Rectal smooth muscle tissue (tissue), 1 donor: ENCODE results near the gene AQP2.

Experiments
- H3K27ac ChIP-seq: one replicate; pipeline ENCODE4 v1.7.0; 2013; ENCODE audit warnings: low read depth, low read length, inconsistent platforms
- H3K27me3 ChIP-seq: one replicate; pipeline ENCODE4 v1.7.0; 2013; ENCODE audit warnings: low read length; ENCODE audit not compliant: control insufficient read depth, insufficient read depth
- H3K36me3 ChIP-seq: one replicate; pipeline ENCODE4 v1.7.0; 2013; ENCODE audit warnings: low read length; ENCODE audit not compliant: control insufficient read depth, insufficient read depth
- H3K4me1 ChIP-seq: one replicate; pipeline ENCODE4 v1.7.0; 2013; ENCODE audit warnings: low read length; ENCODE audit not compliant: control insufficient read depth, insufficient read depth
- H3K4me3 ChIP-seq: one replicate; pipeline ENCODE4 v1.7.0; 2013; ENCODE audit warnings: low read length
- H3K9ac ChIP-seq: one replicate; pipeline ENCODE4 v1.7.0; 2013; ENCODE audit warnings: low read length

The AQP2 gene

DNA sequence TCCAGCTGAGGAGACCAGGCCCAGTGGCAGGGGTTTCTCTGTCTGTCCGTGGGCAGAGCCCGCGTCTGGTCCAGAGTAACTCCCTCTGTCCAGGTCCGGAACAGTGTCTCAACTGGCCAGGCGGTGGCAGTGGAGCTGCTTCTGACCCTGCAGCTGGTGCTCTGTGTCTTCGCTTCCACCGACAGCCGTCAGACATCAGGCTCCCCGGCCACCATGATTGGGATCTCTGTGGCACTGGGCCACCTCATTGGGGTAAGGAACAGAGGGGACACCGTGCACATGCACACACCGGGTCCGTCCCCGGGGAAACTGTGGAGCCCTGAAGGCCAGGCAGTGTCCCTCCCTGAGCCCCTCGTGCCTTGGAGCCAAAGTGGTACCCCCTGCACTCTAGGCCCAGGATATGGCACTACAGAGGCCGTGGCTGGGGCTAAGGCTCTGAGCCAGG is 23.7 kb downstream of the AQP2 start:
- no peak overlapping the region for H3K9ac ChIP-seq
- H3K36me3 ChIP-seq, result no peaks in the 10 kb centered on the region
- peaks cover 3% of the 10 kb centered on the region for H3K27me3 ChIP-seq
- H3K27ac ChIP-seq, result peak overlapping the region; percentile 35
- peaks cover 10% of the 10 kb centered on the region for H3K4me1 ChIP-seq
- no peak overlapping the region for H3K4me3 ChIP-seq

DNA sequence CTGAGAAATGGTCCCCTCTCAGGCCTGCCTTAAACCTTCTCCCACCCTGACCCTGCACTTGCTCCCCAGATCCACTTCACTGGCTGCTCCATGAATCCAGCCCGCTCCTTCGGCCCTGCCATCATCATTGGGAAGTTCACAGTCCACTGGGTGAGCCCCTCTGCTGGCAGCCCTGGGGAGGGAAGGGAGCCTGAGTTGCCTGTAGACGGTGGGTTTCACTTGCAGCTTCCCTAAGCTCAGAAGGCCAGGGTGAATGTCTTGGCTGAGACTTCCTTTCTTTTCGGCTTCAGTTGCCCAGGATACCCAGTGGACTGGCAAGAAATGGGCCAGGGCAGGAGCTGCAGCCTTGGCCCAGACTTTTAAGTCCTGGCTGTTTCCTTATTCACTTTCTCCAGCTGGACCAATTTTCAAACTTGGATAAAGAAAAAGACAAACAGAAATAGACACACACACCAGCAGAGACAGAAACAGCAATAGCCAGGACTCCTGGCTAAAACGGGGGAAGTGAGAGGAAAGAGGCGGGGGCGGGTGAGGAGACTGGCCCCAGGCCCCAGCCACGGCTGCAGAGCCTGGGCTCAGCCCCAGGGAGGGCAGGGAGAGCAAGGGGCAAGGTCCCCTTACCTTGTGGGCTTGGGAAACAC is 24.3 kb downstream of the AQP2 start:
- no peaks in the 10 kb centered on the region for H3K36me3 ChIP-seq
- H3K27me3 ChIP-seq, result peaks cover 3% of the 10 kb centered on the region
- H3K4me3 ChIP-seq, result no peak overlapping the region
- H3K9ac ChIP-seq, result no peak overlapping the region
- H3K4me1 ChIP-seq, result peaks cover 10% of the 10 kb centered on the region
- peak overlapping the region; percentile 35 for H3K27ac ChIP-seq

- no peak overlapping the region for H3K4me3 ChIP-seq
- H3K27me3 ChIP-seq, result peaks cover 3% of the 10 kb centered on the region
- H3K9ac ChIP-seq, result no peak overlapping the region
- H3K4me1 ChIP-seq, result peaks cover 10% of the 10 kb centered on the region
- H3K27ac ChIP-seq, result peak overlapping the region; percentile 35
- H3K36me3 ChIP-seq, result no peaks in the 10 kb centered on the region
These were observed 24.8 kb downstream of the AQP2 start for GRCh38 chr12:49975318-49975761.

DNA sequence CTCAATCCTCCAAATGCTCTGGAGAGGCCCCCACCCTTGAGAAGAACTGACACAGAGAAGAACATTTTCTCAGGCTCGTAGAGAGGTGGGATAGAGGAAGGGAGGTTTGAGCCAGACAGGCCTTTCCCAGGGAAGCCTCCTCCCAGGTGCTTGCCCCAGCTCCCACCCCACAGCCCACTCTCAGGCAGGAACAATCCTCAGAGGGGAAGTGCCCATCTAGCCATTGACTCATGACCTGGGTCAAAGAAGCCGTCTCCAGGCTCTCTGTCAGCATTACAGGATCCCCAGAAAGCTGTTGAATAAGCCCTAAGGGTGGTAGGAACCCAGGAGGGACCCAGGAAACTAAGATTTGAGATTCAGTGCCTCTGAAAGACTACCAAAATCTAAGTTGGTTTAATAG is 26.0 kb downstream of the AQP2 start:
- H3K4me3 ChIP-seq, result no peak overlapping the region
- H3K9ac ChIP-seq, result no peak overlapping the region
- no peaks in the 10 kb centered on the region for H3K36me3 ChIP-seq
- no peak overlapping the region for H3K27ac ChIP-seq
- peaks cover 10% of the 10 kb centered on the region for H3K4me1 ChIP-seq
- H3K27me3 ChIP-seq, result no peaks in the 10 kb centered on the region

DNA sequence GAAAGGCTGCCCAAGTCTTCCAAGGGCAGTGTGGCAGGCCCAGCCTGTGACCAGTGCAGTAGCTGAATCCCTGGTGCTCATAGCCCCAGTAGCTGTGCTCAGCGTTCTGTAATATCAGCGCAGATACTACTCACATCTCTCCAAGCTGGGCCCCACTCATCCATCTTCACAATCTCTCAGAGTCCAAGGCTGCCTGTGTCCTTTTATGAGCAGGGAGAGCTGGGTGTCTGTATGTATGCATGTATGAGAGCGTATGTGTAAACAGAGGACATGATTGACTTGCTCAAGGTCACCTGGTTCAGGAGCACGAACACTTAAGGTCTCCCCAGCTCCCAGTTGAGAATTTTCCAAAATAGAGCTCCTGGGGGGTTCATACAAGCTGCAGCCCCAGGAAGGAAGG is 27.6 kb downstream of the AQP2 start:
- Histone ChIP-seq H3K27ac (no peak overlapping the region), H3K36me3 (no peaks in the 10 kb centered on the region), H3K4me1 (peaks cover 10% of the 10 kb centered on the region), H3K9ac (no peak overlapping the region), H3K4me3 (no peak overlapping the region), H3K27me3 (no peaks in the 10 kb centered on the region)

- Histone ChIP-seq H3K27ac (no peak overlapping the region), H3K27me3 (no peaks in the 10 kb centered on the region), H3K4me3 (no peak overlapping the region), H3K36me3 (no peaks in the 10 kb centered on the region), H3K4me1 (peaks cover 16% of the 10 kb centered on the region), H3K9ac (no peak overlapping the region)
These were observed 28.6 kb downstream of the AQP2 start for GRCh38 chr12:49979016-49979586.

- Histone ChIP-seq H3K4me3 (no peak overlapping the region), H3K27ac (no peak overlapping the region), H3K27me3 (no peaks in the 10 kb centered on the region), H3K36me3 (no peaks in the 10 kb centered on the region), H3K4me1 (peaks cover 16% of the 10 kb centered on the region), H3K9ac (no peak overlapping the region)
These were observed 29.3 kb downstream of the AQP2 start for GRCh38 chr12:49979791-49980190.

GRCh38 chr12:49980501-49981349 is 30.2 kb downstream of the AQP2 start:
- Histone ChIP-seq H3K4me3 (no peak overlapping the region), H3K36me3 (no peaks in the 10 kb centered on the region), H3K27me3 (no peaks in the 10 kb centered on the region), H3K4me1 (peaks cover 13% of the 10 kb centered on the region), H3K27ac (no peak overlapping the region), H3K9ac (no peak overlapping the region)

GRCh38 chr12:49982246-49983087 is 31.9 kb downstream of the AQP2 start:
- Histone ChIP-seq H3K36me3 (no peaks in the 10 kb centered on the region), H3K27ac (peak overlapping the region; percentile 35), H3K9ac (no peak overlapping the region), H3K4me3 (no peak overlapping the region), H3K4me1 (peaks cover 16% of the 10 kb centered on the region), H3K27me3 (no peaks in the 10 kb centered on the region)

GRCh38 chr12:49983892-49984291 is 33.4 kb downstream of the AQP2 start:
- Histone ChIP-seq H3K36me3 (no peaks in the 10 kb centered on the region), H3K27me3 (no peaks in the 10 kb centered on the region), H3K27ac (peak overlapping the region; percentile 25), H3K9ac (no peak overlapping the region), H3K4me3 (peak overlapping the region; percentile 0), H3K4me1 (peaks cover 25% of the 10 kb centered on the region)

GRCh38 chr12:49984476-49985359 is 34.2 kb downstream of the AQP2 start:
- Histone ChIP-seq H3K9ac (no peak overlapping the region), H3K4me3 (no peak overlapping the region)

More at GRCh38 chr12:49984476-49985359, 34.2 kb downstream of the AQP2 start:
- H3K4me1 ChIP-seq, result peaks cover 25% of the 10 kb centered on the region
- peak overlapping the region; percentile 25 for H3K27ac ChIP-seq
- no peaks in the 10 kb centered on the region for H3K27me3 ChIP-seq
- H3K36me3 ChIP-seq, result no peaks in the 10 kb centered on the region
